Left lung (tissue), 14 donors: Measurements from ENCODE around the gene PRR7. TPM values are rescaled to one million over a fixed set of nuclear protein-coding genes. Genes with fewer than 3 reads are reported as not detected.

Source experiments
- ATAC-seq: fragments of 200-7000 bp; cut with Tn5 transposase; one replicate; pipeline ENCODE4 v1.9.1; 2020; ENCODE audit warnings: moderate library complexity
- DNase-seq, 4 donors: peaks; one replicate each; pipeline ENCODE4 v3.0.0-alpha.2; 2013 to 2020
- H3K27ac ChIP-seq, 2 donors: fragments of 200-600 bp; sonication (generic) in 1 of 2; one replicate each; pipeline versions ENCODE4 v1.5.0 to v1.8.0; 2020 to 2021
- H3K27me3 ChIP-seq, 2 donors: fragments of 200-600 bp; sonication (generic) in 1 of 2; one replicate each; pipeline versions ENCODE4 v1.5.0 to v1.8.0; 2020 to 2021
- H3K36me3 ChIP-seq, 2 donors: fragments of 200-600 bp; sonication (generic) in 1 of 2; one replicate each; pipeline versions ENCODE4 v1.5.0 to v1.8.0; 2020 to 2021
- H3K4me1 ChIP-seq, 2 donors: fragments of 200-600 bp; one replicate each; pipeline ENCODE4 v1.8.0; 2021
- H3K4me3 ChIP-seq, 2 donors: fragments of 200-600 bp; sonication (generic) in 1 of 2; one replicate each; pipeline versions ENCODE4 v1.5.0 to v1.8.0; 2020 to 2021; ENCODE audit warnings: mild to moderate bottlenecking in 1 of 2
- H3K9me3 ChIP-seq, 2 donors: fragments of 200-600 bp; sonication (generic) in 1 of 2; one replicate each; pipeline versions ENCODE4 v1.5.0 to v1.8.0; 2020 to 2021
- CTCF ChIP-seq, 2 donors: fragments of 200-600 bp; sonication (generic) in 1 of 2; IDR thresholded peaks; one replicate each; pipeline versions ENCODE4 v1.5.0 to v1.8.0; 2021; ENCODE audit warnings: antibody characterized with exemption in 2 of 2
- intact Hi-C, 2 donors: fragments of 100-400 bp; cut with DNase I; formaldehyde crosslinking; loops; one replicate each; pipeline versions ENCODE4 v1.11.2 to v1.14.2; 2022
- long read RNA-seq, 12 donors: library from polyadenylated mRNA in 2 of 12; unstranded in 2 of 12; transcript quantifications; one replicate each; pipeline ENCODE4 v2.0.0 and lab custom pipeline, GENCODE V29; 2019 to 2026
- polyA plus RNA-seq, 6 donors: library from polyadenylated mRNA; unstranded; fragments of 120-200 nt; gene quantifications; one replicate each; pipeline ENCODE4 v1.2.1, GENCODE V29; 2013; ENCODE audit not compliant: insufficient read length in 6 of 6
- total RNA-seq, 2 donors: library from RNA; stranded (reverse); fragmentation: NEBNext Ultra II Directional; extraction: Animal tissue kit (Norgen Biotek cat#: 25700); gene quantifications; one replicate each; pipeline ENCODE4 v1.2.1, GENCODE V29; 2021
- donor health status: DM: no; HTN: yes; CAD: no.
- donor health status: DM: no; HTN: no; CAD: no.

PRR7 gene
- total RNA-seq = 1 to 10 TPM; 2.7 to 4.1 TPM
- 1 to 10 TPM in 2 of 6 donors, under 1 TPM in 4; 0.30 to 1.5 (median 0.76) TPM for polyA plus RNA-seq
- long read RNA-seq, donor 1, partial matches to known transcripts = 0 of 1 reads
- long read RNA-seq, donor 1, other reads (novel, unspliced or antisense) = 0 of 1 reads
- long read RNA-seq, donor 2 = 0 reads
- long read RNA-seq, donor 3, partial matches to known transcripts = 0 of 1 reads
- long read RNA-seq, donor 3, other reads (novel, unspliced or antisense) = 0 of 1 reads
- long read RNA-seq, donor 4 = 0 reads
- long read RNA-seq, donor 5, partial matches to known transcripts = 0 of 1 reads
- long read RNA-seq, donor 5, other reads (novel, unspliced or antisense) = 0 of 1 reads
- long read RNA-seq, donor 6, partial matches to known transcripts = 0 of 1 reads
- long read RNA-seq, donor 6, other reads (novel, unspliced or antisense) = 0 of 1 reads
- long read RNA-seq, donor 7, partial matches to known transcripts = 0 of 1 reads
- long read RNA-seq, donor 7, other reads (novel, unspliced or antisense) = 0 of 1 reads
- long read RNA-seq, donor 8, partial matches to known transcripts = 0 of 1 reads
- long read RNA-seq, donor 8, other reads (novel, unspliced or antisense) = 0 of 1 reads
- long read RNA-seq, donor 9 = 0 reads
- long read RNA-seq, donor 10 = 0 reads
- long read RNA-seq, donor 11, transcript PRR7-202 (3 exons, 1,345 nt) = major isoform, 25 of 42 reads
- long read RNA-seq, donor 11, partial matches to known transcripts = 15 of 42 reads
- long read RNA-seq, donor 11, other reads (novel, unspliced or antisense) = 0 of 42 reads
- long read RNA-seq, donor 12, partial matches to known transcripts = 0 of 2 reads
- long read RNA-seq, donor 12, other reads (novel, unspliced or antisense) = 0 of 2 reads

GRCh38 chr5:177446200-177447065 is at the start of gene PRR7:
TSS of gene PRR7 (plus strand) at chr5:177446814. CDS start at chr5:177455068, 8,254 bp downstream.
- Histone ChIP-seq H3K4me3 (peak within 1 kb of the TSS; percentile 42 to 50), H3K27ac (peak within 1 kb of the TSS in 1 of 2 donors; percentile 64), H3K9me3 (no peaks in the 10 kb centered on the region), H3K4me1 (peaks cover 7 to 41% of the 10 kb centered on the region in 2 donors), H3K36me3 (peaks cover 0 to 26% of the 10 kb centered on the region in 2 donors), H3K27me3 (peaks cover 0 to 58% of the 10 kb centered on the region in 2 donors)
- intact Hi-C loops = no loop called here
- peak in 3 of 4 donors; percentile 67 to 88 (median 76) for DNase-seq
- TF ChIP-seq CTCF (IDR thresholded peaks at IDR 0.05) = no peak
- ATAC-seq = peak; percentile 77

- intact Hi-C loops = loop anchor here in 1 of 2 donors (10.0 kb wide), 1 partner anchor 57 kb away; no protein-coding TSS in a partner anchor
- Histone ChIP-seq H3K4me3 (no peak overlapping the region), H3K27me3 (peaks cover 37 to 81% of the 10 kb centered on the region in 2 donors), H3K27ac (no peak overlapping the region), H3K36me3 (no peaks in the 10 kb centered on the region), H3K4me1 (peaks cover 3 to 22% of the 10 kb centered on the region in 2 donors), H3K9me3 (no peaks in the 10 kb centered on the region)
- ATAC-seq (no peak), DNase-seq (no peak)
- TF ChIP-seq CTCF (IDR thresholded peaks at IDR 0.05) = no peak
Observed at GRCh38 chr5:177397875-177398390, 48.7 kb upstream of the PRR7 start.

- H3K27ac ChIP-seq = no peak within 1 kb of the TSS
- no peaks in the 10 kb centered on the region for H3K9me3 ChIP-seq
- DNase-seq (peak in 1 of 4 donors; percentile 43), ATAC-seq (no peak)
- peaks cover 21 to 37% of the 10 kb centered on the region in 2 donors for H3K4me1 ChIP-seq
- H3K27me3 ChIP-seq = peaks cover 44 to 95% of the 10 kb centered on the region in 2 donors
- H3K4me3 ChIP-seq = no peak within 1 kb of the TSS
- intact Hi-C loops = loop anchor here in 1 of 2 donors (10.0 kb wide), 1 partner anchor 55 kb away; no protein-coding TSS in a partner anchor
- no peaks in the 10 kb centered on the region for H3K36me3 ChIP-seq
- TF ChIP-seq CTCF (IDR thresholded peaks at IDR 0.05) = no peak
Observed at GRCh38 chr5:177399997-177400868, 46.4 kb upstream of the PRR7 start, which contains the start of gene PFN3. TSS of gene PFN3 (minus strand) at chr5:177400661. CDS start at chr5:177400576, 85 bp downstream.
